ENCODE results near the gene MMRN2.
"Not testable (repeated sequence)": the region's sequence is repeated elsewhere in the genome, so short reads cannot be mapped to it uniquely, and the experiment has no call there.

MMRN2 gene

DNA sequence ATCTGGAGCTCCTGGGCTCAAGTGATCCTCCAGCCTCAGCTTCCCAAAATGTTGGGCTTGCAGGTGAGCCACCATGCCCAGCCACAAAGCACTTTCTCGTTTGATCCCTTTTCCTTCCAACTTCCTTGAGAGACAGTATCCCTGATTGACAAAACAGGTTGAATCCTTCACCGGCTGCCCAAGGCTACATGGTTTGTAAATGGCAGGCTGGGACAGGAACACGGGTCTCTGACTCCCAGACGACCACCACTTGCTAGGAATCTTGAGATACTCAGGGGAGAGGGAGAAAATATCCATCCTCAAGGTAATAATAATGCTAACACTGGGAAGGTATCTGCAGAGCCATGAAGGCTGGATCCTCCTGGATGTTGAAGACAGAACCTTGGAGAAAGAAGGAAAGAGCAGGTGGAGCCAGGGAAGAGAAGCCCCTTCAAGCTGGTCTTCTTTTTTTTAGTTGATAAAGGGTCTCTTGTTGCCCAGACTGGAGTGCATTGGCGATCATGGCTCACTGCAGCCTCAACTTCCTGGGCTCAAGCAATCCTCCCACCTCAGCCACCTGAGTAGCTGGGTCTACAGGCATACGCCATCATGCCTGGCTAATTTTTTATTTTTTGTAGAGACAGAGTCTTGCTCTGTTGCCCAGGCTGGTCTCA, 19.8 kb downstream of the MMRN2 start:
- no peak for FAIRE-seq

GRCh38 chr10:86936661-86937501, 20.5 kb downstream of the MMRN2 start:
- FAIRE-seq = no peak

GRCh38 chr10:86934162-86934711, 23.2 kb downstream of the MMRN2 start:
- not testable (repeated sequence) for FAIRE-seq

DNA sequence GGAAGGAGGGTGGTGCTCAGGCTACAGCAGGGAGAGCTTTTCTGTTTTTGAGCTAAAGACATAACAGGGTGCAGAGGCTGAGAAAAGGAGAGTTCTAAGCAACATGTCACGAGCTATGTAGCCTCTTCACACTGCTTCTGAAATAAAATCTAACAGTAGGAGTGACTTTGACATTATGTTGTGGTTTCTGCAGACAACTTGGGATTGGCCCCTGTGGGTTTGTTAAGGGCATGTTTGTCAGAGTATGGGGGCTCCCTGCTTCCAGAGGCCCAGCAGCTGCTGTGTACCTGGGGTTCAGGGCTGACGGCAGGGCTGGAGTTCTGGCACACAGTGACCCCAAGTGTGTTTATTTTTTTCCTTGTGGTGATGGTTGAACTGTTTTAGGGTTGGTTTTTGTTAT, 24.7 kb downstream of the MMRN2 start:
- FAIRE-seq = no peak

GRCh38 chr10:86931872-86932271, 25.5 kb downstream of the MMRN2 start:
- no peak for FAIRE-seq

- no peak for FAIRE-seq
Measured at GRCh38 chr10:86929468-86930380, 27.7 kb downstream of the MMRN2 start.

- no peak for FAIRE-seq
Measured at GRCh38 chr10:86922553-86922961, 34.9 kb downstream of the MMRN2 start.

GRCh38 chr10:86918022-86918471, 39.4 kb downstream of the MMRN2 start:
- no peak for FAIRE-seq

GRCh38 chr10:86914734-86915133, 42.7 kb downstream of the MMRN2 start:
- FAIRE-seq = no peak

GRCh38 chr10:86905429-86905828, 52.0 kb downstream of the MMRN2 start:
- FAIRE-seq = no peak

DNA sequence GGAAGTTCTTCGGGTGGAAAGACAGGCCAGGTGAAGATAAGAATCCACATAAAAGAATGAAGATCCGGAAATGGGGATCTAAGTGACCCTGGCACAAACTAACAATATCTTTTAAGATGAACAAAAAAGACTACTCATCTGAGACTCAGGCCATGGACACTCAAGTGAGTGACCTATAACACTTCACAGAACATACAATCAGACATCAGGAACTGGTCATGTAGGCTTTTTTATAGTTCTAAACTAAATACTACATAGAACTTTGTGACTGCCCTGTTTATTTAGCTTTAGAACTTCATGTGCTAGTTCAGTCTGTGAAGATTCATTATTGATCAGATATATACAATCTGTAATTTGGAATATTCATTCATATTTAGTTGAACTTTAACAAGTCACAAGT, 52.8 kb downstream of the MMRN2 start:
- no peak for FAIRE-seq

DNA sequence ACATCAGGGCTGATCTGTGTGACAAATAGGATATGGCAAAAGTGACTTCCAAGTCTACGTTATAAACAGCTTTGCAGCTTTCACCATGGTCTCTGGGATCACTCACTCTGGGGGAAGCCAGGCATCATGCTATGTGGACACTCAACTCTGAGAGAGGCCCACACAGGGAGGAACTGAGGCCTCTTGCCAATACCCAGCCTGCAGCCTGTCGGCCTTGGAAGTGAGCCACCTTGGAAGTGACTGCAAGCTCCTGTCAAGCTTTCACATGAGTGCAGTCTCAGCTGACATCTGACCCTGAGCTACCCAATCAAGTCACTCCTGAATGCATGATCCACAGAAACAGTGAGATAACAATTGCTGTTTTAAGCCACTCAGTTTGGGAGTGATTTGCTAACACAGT, 56.5 kb downstream of the MMRN2 start:
- no peak for FAIRE-seq

GRCh38 chr10:86899670-86900276, 57.6 kb downstream of the MMRN2 start:
- FAIRE-seq = peak; percentile 98

DNA sequence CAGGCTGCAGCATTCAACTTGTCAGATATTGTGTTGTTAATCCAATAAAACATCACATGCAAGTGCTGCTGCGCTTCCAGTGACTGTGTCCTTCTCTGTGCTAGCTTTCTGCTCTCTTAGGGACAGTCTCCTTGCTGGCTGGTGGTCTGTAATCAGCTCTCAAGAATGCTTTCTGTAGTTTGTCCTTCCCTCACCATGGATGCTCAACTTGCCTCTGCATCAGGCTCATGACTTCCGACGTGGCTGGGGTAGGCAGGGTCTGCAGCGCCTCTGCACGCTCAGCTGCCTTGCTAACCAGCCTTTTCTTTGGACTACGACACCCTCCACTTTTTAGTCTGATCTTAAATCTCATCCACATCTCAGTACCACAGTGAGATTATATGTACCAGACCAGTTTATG, 58.3 kb downstream of the MMRN2 start:
- no peak for FAIRE-seq

- FAIRE-seq = no peak
Measured at GRCh38 chr10:86898511-86898910, 58.9 kb downstream of the MMRN2 start.

DNA sequence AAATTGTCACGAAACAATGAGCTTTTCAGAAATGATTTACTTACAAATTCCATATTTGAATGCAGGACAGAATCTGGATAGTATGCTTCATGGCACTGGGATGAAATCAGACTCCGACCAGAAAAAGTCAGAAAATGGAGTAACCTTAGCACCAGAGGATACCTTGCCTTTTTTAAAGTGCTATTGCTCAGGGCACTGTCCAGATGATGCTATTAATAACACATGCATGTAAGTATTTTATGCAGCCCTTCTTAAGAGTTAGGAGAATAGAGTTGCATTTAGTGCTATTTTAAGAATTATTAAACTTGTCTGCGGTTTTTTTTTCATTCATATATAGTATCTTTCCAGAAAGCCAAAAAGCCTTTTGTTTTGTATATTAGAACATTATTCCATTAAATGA, 67.4 kb downstream of the MMRN2 start:
- no peak for FAIRE-seq

GRCh38 chr10:86888585-86889381, 68.6 kb downstream of the MMRN2 start:
- FAIRE-seq = no peak
